NCI-H345 (cell line): ENCODE results near the gene GADD45GIP1.
"Not testable (repeated sequence)": the region's sequence is repeated elsewhere in the genome, so short reads cannot be mapped to it uniquely, and the experiment has no call there.

Experiments used
- DNase-seq: peaks from one replicate; lab custom pipeline; 2025; lab: John Stamatoyannopoulos, UW

Gene GADD45GIP1

GRCh38 chr19:12939975-12940423, 17.0 kb downstream of the GADD45GIP1 start:
- DNase-seq, result no peak

- DNase-seq, result no peak
These were observed 18.0 kb downstream of the GADD45GIP1 start for GRCh38 chr19:12938779-12939601.

GRCh38 chr19:12937927-12938778, 18.9 kb downstream of the GADD45GIP1 start, which contains the start of gene CALR:
Gene CALR, plus strand, starts transcription at chr19:12938609. Its CDS starts 71 bp downstream, at chr19:12938680.
- DNase-seq, result peak; percentile 88

- DNase-seq, result no peak
These were observed 19.7 kb downstream of the GADD45GIP1 start for GRCh38 chr19:12937093-12937926.

- no peak for DNase-seq
These were observed 20.4 kb downstream of the GADD45GIP1 start for GRCh38 chr19:12936582-12936981.

- DNase-seq, result no peak
These were observed 22.0 kb downstream of the GADD45GIP1 start for GRCh38 chr19:12935071-12935470.

- DNase-seq, result peak; percentile 59
These were observed 23.5 kb downstream of the GADD45GIP1 start, which contains the start of gene FARSA for GRCh38 chr19:12933287-12934072. Gene FARSA, minus strand, starts transcription at chr19:12933711. Its CDS starts 15 bp downstream, at chr19:12933696.

- no peak for DNase-seq
These were observed 24.4 kb downstream of the GADD45GIP1 start for GRCh38 chr19:12932392-12933286.

- no peak for DNase-seq
These were observed 26.9 kb downstream of the GADD45GIP1 start for GRCh38 chr19:12930002-12930645.

- no peak for DNase-seq
These were observed 32.3 kb downstream of the GADD45GIP1 start for GRCh38 chr19:12924621-12925310.

GRCh38 chr19:12922959-12923358, 34.1 kb downstream of the GADD45GIP1 start:
- no peak for DNase-seq

- DNase-seq, result no peak
These were observed 36.0 kb downstream of the GADD45GIP1 start for GRCh38 chr19:12921047-12921446.

GRCh38 chr19:12918253-12918652, 38.8 kb downstream of the GADD45GIP1 start:
- DNase-seq, result no peak

- DNase-seq, result not testable (repeated sequence)
These were observed 41.2 kb downstream of the GADD45GIP1 start for GRCh38 chr19:12915860-12916259.

- DNase-seq, result no peak
These were observed 43.0 kb downstream of the GADD45GIP1 start for GRCh38 chr19:12913851-12914690.

GRCh38 chr19:12913011-12913561, 43.9 kb downstream of the GADD45GIP1 start:
- peak; percentile 88 for DNase-seq

- DNase-seq, result peak; percentile 81
These were observed 44.5 kb downstream of the GADD45GIP1 start for GRCh38 chr19:12912571-12912970.
